Ovary (tissue), 9 donors: Measurements from ENCODE around the gene ZNF470. TPM values are rescaled to one million over a fixed set of nuclear protein-coding genes. Genes with fewer than 3 reads are reported as not detected.

Experiments used
- DNase-seq, 5 donors: peaks; one replicate each; pipeline ENCODE4 v3.0.0-alpha.2; 2019 to 2020
- H3K27ac ChIP-seq, 2 donors: fragments of 200-600 bp; one replicate each; pipeline versions ENCODE4 v1.5.1 to v1.8.0; 2019 to 2022
- H3K27me3 ChIP-seq: fragments of 200-600 bp; one replicate; pipeline ENCODE4 v1.8.0; 2022
- H3K36me3 ChIP-seq: fragments of 200-600 bp; sonication (generic); one replicate; pipeline ENCODE4 v1.5.1; 2019
- H3K4me1 ChIP-seq: one replicate; pipeline ENCODE4 v1.8.1; 2013; ENCODE audit warnings: mild to moderate bottlenecking, moderate library complexity; ENCODE audit not compliant: insufficient read depth
- H3K4me3 ChIP-seq: fragments of 200-600 bp; sonication (generic); one replicate; pipeline ENCODE4 v1.5.1; 2017
- H3K9me3 ChIP-seq, 2 donors: fragments of 200-600 bp in 1 of 2; sonication (generic) in 1 of 2; one replicate each; pipeline versions ENCODE4 v1.5.1 to v1.8.1; 2013 to 2019; ENCODE audit warnings: mild to moderate bottlenecking in 1 of 2, moderate library complexity in 1 of 2
- EP300 ChIP-seq: sonication (generic); formaldehyde crosslinking; IDR thresholded peaks from one replicate; pipeline ENCODE4 v1.6.1; 2017; ENCODE audit warnings: antibody characterized with exemption
- POLR2A ChIP-seq: fragments of 450-650 bp; IDR thresholded peaks from one replicate; pipeline ENCODE4 v1.6.1; 2017; ENCODE audit warnings: antibody characterized with exemption, mild to moderate bottlenecking, moderate library complexity
- WGBS, 3 donors: extraction: QIAGEN DNeasy Blood & Tissue Kit in 1 of 3; methylation state at CpG; one replicate each; pipeline versions ENCODE4 v1.1.5 to v1.1.7; 2013 to 2017; 5-methylcytosine and 5-hydroxymethylcytosine counted together
- intact Hi-C, 4 donors: fragments of 100-400 bp; cut with DNase I; formaldehyde crosslinking; loops; one replicate each; pipeline versions ENCODE4 v1.11.0 to v1.15.1; 2022 to 2023
- polyA plus RNA-seq, 2 donors: library from polyadenylated mRNA; stranded (reverse); fragments of 200-250 nt in 1 of 2; fragments of 350-450 nt in 1 of 2; fragmentation: Illumina TruSeq in 1 of 2; extraction: RNeasy Lipid Tissue Mini Kit (QIAGEN cat#74804) in 1 of 2; gene quantifications; one replicate each; pipeline ENCODE4 v1.2.3, GENCODE V29; 2013 to 2014
- total RNA-seq, 7 donors: library from RNA; depleted of rRNA in 2 of 7; stranded (reverse); fragments of >200 nt in 2 of 7; fragmentation: NEBNext Ultra II Directional in 3 of 7; extraction: Animal tissue kit (Norgen Biotek cat#: 25700) in 3 of 7; gene quantifications; one replicate each; pipeline versions ENCODE4 v1.1.0 to v1.2.4, GENCODE V29; 2016 to 2023
- TF ChIP-seq, protein P1 (sequence below), 3 donors: fragments of 450-650 bp in 2 of 3; fragments of 200-600 bp in 1 of 3; IDR thresholded peaks; one replicate each; pipeline versions ENCODE4 v1.5.1 to v1.8.0; 2016 to 2022; ENCODE audit warnings: antibody characterized with exemption in 3 of 3, mild to moderate bottlenecking in 1 of 3
- donor health status: DM: no; HTN: no; CAD: no; lungs with moderate emphysema.
- donor health status: DM: no; HTN: no; CAD: no.
- donor health status: Bipolar disorder and iron deficiency.
- donor health status: DM: yes; HTN: yes; CAD: no.
- donor health status: DM: no; HTN: no; CAD: no.
- donor health status: DM: yes; HTN: yes; CAD: no.

Gene ZNF470
- total and polyA plus RNA-seq, 9 donors: 1.7 to 7.8 (median 5.4) TPM

DNA sequence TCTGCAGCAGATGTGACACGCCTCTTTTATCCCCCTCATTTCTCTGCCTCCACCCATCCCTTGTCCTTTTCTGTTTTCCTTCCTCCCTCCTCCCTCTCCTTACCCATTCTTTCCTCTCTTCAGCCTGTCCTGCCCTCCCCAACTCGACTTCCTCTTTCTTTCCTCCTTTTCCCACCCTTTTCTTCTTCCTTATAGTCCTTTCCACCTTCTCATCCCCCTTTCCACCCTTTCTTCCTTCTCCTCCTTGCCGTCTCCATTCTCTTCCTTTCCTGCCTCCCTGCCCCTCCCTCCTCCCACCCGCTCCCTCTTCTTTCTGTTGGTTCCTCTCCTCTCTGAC is 27.1 kb downstream of the ZNF470 start:
- DNase-seq: no peak
- Histone ChIP-seq H3K9me3 (peaks cover 0 to 6% of the 10 kb centered on the region in 2 donors), H3K27ac (no peak overlapping the region), H3K4me1 (peaks cover 9% of the 10 kb centered on the region), H3K27me3 (no peaks in the 10 kb centered on the region), H3K36me3 (no peaks in the 10 kb centered on the region), H3K4me3 (peak overlapping the region; percentile 99)
- TF ChIP-seq POLR2A: no peak
- TF ChIP-seq, protein P1, sequence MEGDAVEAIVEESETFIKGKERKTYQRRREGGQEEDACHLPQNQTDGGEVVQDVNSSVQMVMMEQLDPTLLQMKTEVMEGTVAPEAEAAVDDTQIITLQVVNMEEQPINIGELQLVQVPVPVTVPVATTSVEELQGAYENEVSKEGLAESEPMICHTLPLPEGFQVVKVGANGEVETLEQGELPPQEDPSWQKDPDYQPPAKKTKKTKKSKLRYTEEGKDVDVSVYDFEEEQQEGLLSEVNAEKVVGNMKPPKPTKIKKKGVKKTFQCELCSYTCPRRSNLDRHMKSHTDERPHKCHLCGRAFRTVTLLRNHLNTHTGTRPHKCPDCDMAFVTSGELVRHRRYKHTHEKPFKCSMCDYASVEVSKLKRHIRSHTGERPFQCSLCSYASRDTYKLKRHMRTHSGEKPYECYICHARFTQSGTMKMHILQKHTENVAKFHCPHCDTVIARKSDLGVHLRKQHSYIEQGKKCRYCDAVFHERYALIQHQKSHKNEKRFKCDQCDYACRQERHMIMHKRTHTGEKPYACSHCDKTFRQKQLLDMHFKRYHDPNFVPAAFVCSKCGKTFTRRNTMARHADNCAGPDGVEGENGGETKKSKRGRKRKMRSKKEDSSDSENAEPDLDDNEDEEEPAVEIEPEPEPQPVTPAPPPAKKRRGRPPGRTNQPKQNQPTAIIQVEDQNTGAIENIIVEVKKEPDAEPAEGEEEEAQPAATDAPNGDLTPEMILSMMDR (IDR thresholded peaks at IDR 0.05): no peak
- no peak for TF ChIP-seq EP300
- 60 to 62% (median 60%) methylated on average over 4 of the region's 4 CpGs for WGBS, 3 donors
- intact Hi-C loops: no loop called here

GRCh38 chr19:56594783-56595547 is 27.7 kb downstream of the ZNF470 start, which contains the start of gene ZNF71:
TSS of gene ZNF71 (plus strand) at chr19:56595302. CDS start at chr19:56601559, 6,257 bp downstream.
- DNase-seq: peak; percentile 85 to 92 (median 91)
- WGBS, 3 donors: 0 to 1% (median 0%) methylated on average over 45 to 52 of the region's 52 CpGs
- TF ChIP-seq POLR2A (peak; percentile 9), EP300 (no peak)
- TF ChIP-seq, protein P1 (IDR thresholded peaks at IDR 0.05): no peak
- H3K9me3 ChIP-seq: peaks cover 0 to 3% of the 10 kb centered on the region in 2 donors
- no peaks in the 10 kb centered on the region for H3K36me3 ChIP-seq
- H3K4me1 ChIP-seq: peaks cover 9% of the 10 kb centered on the region
- intact Hi-C loops: no loop called here
- H3K27me3 ChIP-seq: no peaks in the 10 kb centered on the region
- peak within 1 kb of the TSS; percentile 99 for H3K4me3 ChIP-seq
- H3K27ac ChIP-seq: peak within 1 kb of the TSS; percentile 5 to 75

DNA sequence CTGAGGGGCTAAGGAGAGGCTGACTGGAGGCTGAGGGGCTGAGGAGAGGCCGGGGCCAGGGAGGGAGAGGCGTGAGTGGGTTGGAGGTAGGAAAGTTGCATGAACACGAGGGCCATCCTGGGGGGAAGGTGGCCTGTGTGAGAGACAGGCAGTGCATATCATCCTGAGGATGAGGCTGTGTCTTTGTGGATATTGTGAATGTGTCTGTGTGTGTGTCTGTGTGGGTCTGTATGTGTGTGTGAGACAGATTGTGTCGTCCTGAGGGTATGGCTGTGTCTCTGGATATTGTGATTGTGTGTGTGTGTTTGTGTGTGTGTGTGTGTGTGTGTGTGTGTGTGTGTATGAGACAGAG is 28.3 kb downstream of the ZNF470 start:
- Histone ChIP-seq H3K27me3 (no peaks in the 10 kb centered on the region), H3K4me3 (peak overlapping the region; percentile 99), H3K4me1 (peaks cover 9% of the 10 kb centered on the region), H3K9me3 (no peaks in the 10 kb centered on the region), H3K27ac (peak overlapping the region; percentile 5 to 75), H3K36me3 (no peaks in the 10 kb centered on the region)
- 0 to 1% (median 0%) methylated on average over 4 of the region's 4 CpGs for WGBS, 3 donors
- intact Hi-C loops: no loop called here
- no peak for DNase-seq
- TF ChIP-seq, protein P1 (IDR thresholded peaks at IDR 0.05): no peak
- TF ChIP-seq EP300 (no peak), POLR2A (no peak)

DNA sequence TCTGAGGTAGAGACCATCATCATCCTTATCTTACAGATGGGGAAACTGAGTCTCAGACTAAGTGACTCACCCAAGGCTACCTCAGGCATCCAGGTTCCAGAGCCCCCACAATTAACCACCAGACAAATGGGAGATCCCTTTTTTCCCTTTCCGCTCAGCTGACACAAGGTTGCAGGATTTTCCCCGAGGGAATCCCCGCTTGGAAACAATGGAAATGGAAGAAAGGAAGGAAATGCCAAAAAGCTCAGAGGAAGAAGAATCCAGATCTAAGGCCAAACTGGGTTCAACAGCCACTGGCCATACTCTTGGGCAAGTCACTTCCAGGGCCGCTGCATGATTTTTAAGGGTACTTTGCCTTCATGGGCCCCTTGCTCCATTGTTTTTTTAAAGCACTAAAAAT is 29.4 kb downstream of the ZNF470 start:
- 72% methylated on average over 4 of the region's 4 CpGs for WGBS, 3 donors
- H3K4me1 ChIP-seq: peaks cover 9% of the 10 kb centered on the region
- TF ChIP-seq, protein P1 (IDR thresholded peaks at IDR 0.05): no peak
- no peak for TF ChIP-seq EP300
- no peak for TF ChIP-seq POLR2A
- no peaks in the 10 kb centered on the region for H3K27me3 ChIP-seq
- intact Hi-C loops: no loop called here
- DNase-seq: no peak
- H3K9me3 ChIP-seq: peaks cover 0 to 6% of the 10 kb centered on the region in 2 donors
- no peak overlapping the region for H3K27ac ChIP-seq
- no peak overlapping the region for H3K4me3 ChIP-seq
- no peaks in the 10 kb centered on the region for H3K36me3 ChIP-seq
